Dedifferentiated amniotic fluid mesenchymal stem cell (primary cell): Measurements from ENCODE around the gene TIAL1.
"Not testable (repeated sequence)": the region's sequence is repeated elsewhere in the genome, so short reads cannot be mapped to it uniquely, and the experiment has no call there.

Source experiments
- DNase-seq: peaks from one replicate; pipeline ENCODE4 v3.0.0-alpha.2; 2016; ENCODE audit errors: extremely low spot score

The TIAL1 gene

GRCh38 chr10:119614686-119615085 lies 17.9 kb upstream of the TIAL1 start:
- no peak for DNase-seq

- no peak for DNase-seq
These were observed 17.0 kb upstream of the TIAL1 start for GRCh38 chr10:119613741-119614140.

- no peak for DNase-seq
These were observed 14.7 kb upstream of the TIAL1 start for GRCh38 chr10:119611433-119611832.

- DNase-seq = no peak
These were observed 12.8 kb upstream of the TIAL1 start for GRCh38 chr10:119609516-119609915.

GRCh38 chr10:119608316-119609155 lies 11.8 kb upstream of the TIAL1 start:
- DNase-seq = no peak

- DNase-seq = no peak
These were observed 7.7 kb upstream of the TIAL1 start for GRCh38 chr10:119604468-119604867.

GRCh38 chr10:119602241-119603095 lies 5.7 kb upstream of the TIAL1 start:
- DNase-seq = no peak

GRCh38 chr10:119598397-119598796 lies 1.6 kb upstream of the TIAL1 start:
- DNase-seq = no peak

- no peak for DNase-seq
These were observed 832 bp upstream of the TIAL1 start for GRCh38 chr10:119597405-119598186.

GRCh38 chr10:119595676-119596515 lies 868 bp downstream of the TIAL1 start:
- DNase-seq = peak; percentile 55

- peak; percentile 51 for DNase-seq
These were observed 1.6 kb downstream of the TIAL1 start for GRCh38 chr10:119595134-119595675.

- no peak for DNase-seq
These were observed 8.7 kb downstream of the TIAL1 start for GRCh38 chr10:119588071-119588470.

GRCh38 chr10:119578355-119578754 lies 18.4 kb downstream of the TIAL1 start:
- no peak for DNase-seq

- no peak for DNase-seq
These were observed 20.8 kb downstream of the TIAL1 start for GRCh38 chr10:119575991-119576390.

- DNase-seq = no peak
These were observed 21.3 kb downstream of the TIAL1 start for GRCh38 chr10:119575506-119575905.

- no peak for DNase-seq
These were observed 28.8 kb downstream of the TIAL1 start for GRCh38 chr10:119567978-119568377.

GRCh38 chr10:119562097-119562496 lies 34.7 kb downstream of the TIAL1 start:
- DNase-seq = no peak

GRCh38 chr10:119559511-119559910 lies 37.3 kb downstream of the TIAL1 start:
- DNase-seq = not testable (repeated sequence)

- not testable (repeated sequence) for DNase-seq
These were observed 40.7 kb downstream of the TIAL1 start for GRCh38 chr10:119556081-119556480.

GRCh38 chr10:119555178-119555784 lies 41.5 kb downstream of the TIAL1 start:
- no peak for DNase-seq
